Ishikawa (cell line): ENCODE data around the gene RPTOR.

Source experiments
- CEBPB ChIP-seq: IDR thresholded peaks from 2 replicates; pipeline ENCODE4 v1.6.1; 2012
- CREB1 ChIP-seq: IDR thresholded peaks from 2 replicates; pipeline ENCODE4 v1.6.1; 2012; ENCODE audit warnings: low read depth
- EGR1 ChIP-seq: IDR thresholded peaks from 2 replicates; pipeline ENCODE4 v1.6.1; 2012
- EP300 ChIP-seq: IDR thresholded peaks from 2 replicates; pipeline ENCODE4 v1.6.1; 2012; ENCODE audit warnings: borderline replicate concordance
- FOXM1 ChIP-seq: IDR thresholded peaks from 2 replicates; pipeline ENCODE4 v1.6.1; 2012; ENCODE audit warnings: low read depth, borderline replicate concordance
- MAX ChIP-seq: IDR thresholded peaks from 2 replicates; pipeline ENCODE4 v1.6.1; 2012
- NFIC ChIP-seq: IDR thresholded peaks from 2 replicates; pipeline ENCODE4 v1.6.1; 2012
- RAD21 ChIP-seq: IDR thresholded peaks from 2 replicates; pipeline ENCODE4 v1.6.1; 2012; ENCODE audit warnings: low read depth
- REST ChIP-seq: IDR thresholded peaks from 2 replicates; pipeline ENCODE4 v1.6.1; 2012; ENCODE audit warnings: low read depth, mild to moderate bottlenecking
- TAF1 ChIP-seq: IDR thresholded peaks from 2 replicates; pipeline ENCODE4 v1.6.1; 2012; ENCODE audit warnings: low read depth, mild to moderate bottlenecking
- TCF12 ChIP-seq: IDR thresholded peaks from 2 replicates; pipeline ENCODE4 v1.6.1; 2012; ENCODE audit warnings: low read depth
- TEAD4 ChIP-seq: IDR thresholded peaks from 2 replicates; pipeline ENCODE4 v1.6.1; 2012
- USF1 ChIP-seq: IDR thresholded peaks from 2 replicates; pipeline ENCODE4 v1.6.1; 2012
- YY1 ChIP-seq: IDR thresholded peaks from 2 replicates; pipeline ENCODE4 v1.6.1; 2012; ENCODE audit warnings: low read depth
- ZBTB7A ChIP-seq: IDR thresholded peaks from 2 replicates; pipeline ENCODE4 v1.6.1; 2012; ENCODE audit warnings: low read depth

Gene RPTOR

GRCh38 chr17:80816241-80817103, 271.8 kb downstream of the RPTOR start:
- TF ChIP-seq REST, result no peak
- no peak for TF ChIP-seq CEBPB
- no peak for TF ChIP-seq MAX
- no peak for TF ChIP-seq CREB1
- no peak for TF ChIP-seq ZBTB7A
- no peak for TF ChIP-seq TEAD4
- no peak for TF ChIP-seq TAF1
- TF ChIP-seq EP300, result no peak
- no peak for TF ChIP-seq YY1
- TF ChIP-seq NFIC, result no peak
- TF ChIP-seq FOXM1, result no peak
- no peak for TF ChIP-seq RAD21
- no peak for TF ChIP-seq EGR1

GRCh38 chr17:80817321-80817845, 272.7 kb downstream of the RPTOR start:
- TF ChIP-seq TEAD4 (no peak), REST (no peak), NFIC (no peak), EP300 (no peak), ZBTB7A (no peak), TCF12 (no peak), CREB1 (no peak), YY1 (no peak), RAD21 (no peak), FOXM1 (no peak), TAF1 (no peak), EGR1 (no peak), CEBPB (no peak), MAX (no peak), USF1 (no peak)

- TF ChIP-seq USF1 (no peak), ZBTB7A (no peak), CEBPB (no peak), TAF1 (no peak), NFIC (no peak), EGR1 (no peak), MAX (no peak), TCF12 (no peak), TEAD4 (no peak), YY1 (no peak), CREB1 (no peak), REST (no peak), FOXM1 (no peak)
These were observed 273.2 kb downstream of the RPTOR start for GRCh38 chr17:80817861-80818260.

GRCh38 chr17:80818871-80819270, 274.2 kb downstream of the RPTOR start:
- TF ChIP-seq TCF12 (no peak), MAX (no peak), CEBPB (no peak), EGR1 (no peak), NFIC (no peak), TEAD4 (no peak), CREB1 (no peak), USF1 (no peak), EP300 (no peak), ZBTB7A (no peak), FOXM1 (no peak), TAF1 (no peak), YY1 (no peak), RAD21 (no peak), REST (no peak)
